Activated CD4-positive, alpha-beta T cell treated with anti-CD3 and anti-CD28 coated beads, Interleukin-2, amount 50 U/mL, for 48 hours (primary cell): ENCODE data around the gene SERPINB6.
"Not testable (repeated sequence)": the region's sequence is repeated elsewhere in the genome, so short reads cannot be mapped to it uniquely, and the experiment has no call there.

Source experiments
- DNase-seq, 2 experiments: peaks; one replicate each; pipeline ENCODE4 v3.0.0-alpha.2; 2020

SERPINB6 gene

GRCh38 chr6:2971420-2972218, at the start of gene SERPINB6:
SERPINB6 (minus strand) TSS chr6:2971567; CDS start chr6:2959332, 12,235 bp downstream.
- DNase-seq = peak; percentile 45 to 56

DNA sequence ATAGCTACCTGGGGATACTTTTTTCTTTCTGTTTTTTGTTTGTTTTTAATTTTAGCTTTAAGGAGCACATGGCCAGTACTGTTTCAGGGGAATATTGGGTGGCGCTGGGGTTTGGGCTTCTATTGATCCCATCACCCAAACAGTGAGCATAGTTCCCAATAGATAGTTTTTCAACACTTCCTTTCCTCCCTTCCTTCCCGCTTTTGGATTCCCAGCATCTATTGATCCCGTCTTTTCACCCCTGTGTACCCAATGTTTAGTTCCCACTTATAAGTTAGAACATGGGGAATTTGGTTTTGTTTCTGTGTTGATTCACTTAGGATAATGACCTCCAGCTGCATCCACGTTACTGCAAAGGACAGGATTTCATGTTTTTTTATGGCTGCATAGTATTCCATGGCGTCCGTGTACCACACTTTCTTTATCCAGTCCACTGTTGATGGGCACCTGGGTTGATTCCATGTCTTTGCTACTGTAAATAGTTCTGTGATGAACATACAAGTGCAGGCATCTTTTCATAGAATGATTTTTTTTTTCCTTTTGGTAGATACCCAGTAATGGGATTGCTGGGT, 48.5 kb upstream of the SERPINB6 start:
- no peak for DNase-seq

DNA sequence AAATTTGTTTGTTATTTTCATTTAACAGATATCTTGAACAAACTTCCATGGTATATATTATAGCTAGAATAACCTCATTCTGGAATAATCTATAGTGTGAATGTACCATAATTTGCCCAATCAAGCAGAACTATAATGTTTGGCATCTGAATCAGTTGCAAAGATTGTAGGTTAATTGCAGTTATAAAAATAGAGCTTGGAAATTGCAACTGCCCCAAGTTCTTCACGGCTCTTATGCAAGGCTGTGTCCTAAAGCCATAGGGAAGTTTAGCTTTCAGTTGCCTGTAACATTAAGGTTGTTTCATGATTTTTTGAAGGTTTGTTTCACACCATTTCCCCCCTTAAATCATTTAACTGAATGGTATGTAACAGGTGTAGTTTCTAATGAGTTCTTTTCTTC, 47.7 kb upstream of the SERPINB6 start:
- DNase-seq = no peak

- no peak for DNase-seq
These were observed 45.9 kb upstream of the SERPINB6 start for GRCh38 chr6:3017304-3017703.

- no peak for DNase-seq
These were observed 45.3 kb upstream of the SERPINB6 start for GRCh38 chr6:3016473-3017280.

DNA sequence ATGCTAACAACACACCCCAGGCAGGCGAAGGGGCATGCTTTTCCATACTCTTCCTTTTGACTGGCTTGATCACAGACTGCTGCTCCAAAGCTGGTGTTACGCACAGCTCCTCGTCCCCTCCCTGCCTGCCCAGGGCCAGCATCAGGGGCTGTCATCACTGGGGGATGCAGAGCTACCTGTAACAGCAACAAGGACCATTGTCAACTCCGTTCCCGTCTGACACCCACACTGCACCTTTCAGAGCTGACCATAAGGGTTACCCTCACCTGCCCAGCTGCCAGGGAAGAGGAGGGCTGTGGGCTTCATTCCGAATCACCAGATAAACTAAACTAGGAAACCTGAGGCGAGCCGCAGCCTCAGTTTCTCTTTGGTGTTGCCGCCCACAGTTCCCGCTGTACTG, 43.8 kb upstream of the SERPINB6 start:
- no peak for DNase-seq

DNA sequence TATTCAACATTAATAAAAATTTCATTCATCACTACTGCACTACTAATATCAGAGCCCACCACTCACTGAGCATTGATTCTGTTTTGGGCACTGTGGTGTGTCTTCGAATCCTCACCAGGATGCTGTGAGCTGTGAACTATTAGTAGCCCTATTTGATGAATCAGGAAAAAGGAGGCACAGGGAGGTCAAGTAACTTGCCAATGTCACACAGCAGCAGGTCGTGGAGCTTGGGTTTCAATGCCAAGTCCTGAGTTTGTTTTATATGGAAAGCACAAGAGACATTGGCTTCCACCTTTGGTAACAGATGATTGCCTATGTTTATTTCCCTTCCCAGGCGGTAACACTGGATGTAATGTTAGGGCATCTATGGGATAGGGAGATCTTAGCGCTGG, 43.3 kb upstream of the SERPINB6 start:
- DNase-seq = no peak

GRCh38 chr6:3013901-3014674, 42.7 kb upstream of the SERPINB6 start:
- no peak for DNase-seq

DNA sequence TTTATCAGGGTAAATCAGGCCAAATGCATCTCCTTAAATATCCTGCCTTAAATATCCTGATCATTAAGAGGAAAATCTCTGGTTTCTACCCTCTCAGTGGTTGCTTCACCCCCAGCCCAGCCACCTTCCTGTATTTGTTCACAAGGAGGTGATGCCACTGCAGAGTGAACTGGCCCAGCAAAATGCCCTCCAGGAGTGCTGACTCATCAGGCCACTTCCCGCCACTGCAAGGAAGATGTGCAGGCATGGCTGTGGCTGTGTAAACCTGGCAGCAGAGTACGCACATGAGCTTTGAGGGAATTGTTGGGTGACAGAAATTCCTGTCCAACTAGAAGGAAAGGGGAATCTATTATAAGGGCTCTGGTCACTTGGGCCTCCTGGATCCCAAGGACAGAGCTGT, 42.1 kb upstream of the SERPINB6 start:
- DNase-seq = no peak

DNA sequence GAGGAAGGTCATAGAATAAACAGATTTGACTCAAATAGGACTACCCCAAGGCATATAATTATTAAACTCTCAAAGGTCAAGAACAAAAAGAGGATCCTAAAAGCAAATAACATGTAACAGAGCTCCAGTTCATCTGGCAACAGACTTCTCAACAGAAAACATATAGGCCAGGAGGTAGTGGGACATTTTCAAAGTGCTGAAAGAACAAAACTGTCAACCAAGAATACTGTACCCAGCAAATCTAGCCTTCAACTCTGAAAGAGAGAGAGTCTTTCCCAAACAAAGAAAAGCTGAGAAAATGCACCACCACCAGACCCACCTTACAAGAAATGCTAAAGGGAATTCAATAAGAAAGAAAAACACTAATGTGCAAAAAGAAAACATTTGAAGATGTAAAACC, 40.2 kb upstream of the SERPINB6 start:
- DNase-seq = no peak

DNA sequence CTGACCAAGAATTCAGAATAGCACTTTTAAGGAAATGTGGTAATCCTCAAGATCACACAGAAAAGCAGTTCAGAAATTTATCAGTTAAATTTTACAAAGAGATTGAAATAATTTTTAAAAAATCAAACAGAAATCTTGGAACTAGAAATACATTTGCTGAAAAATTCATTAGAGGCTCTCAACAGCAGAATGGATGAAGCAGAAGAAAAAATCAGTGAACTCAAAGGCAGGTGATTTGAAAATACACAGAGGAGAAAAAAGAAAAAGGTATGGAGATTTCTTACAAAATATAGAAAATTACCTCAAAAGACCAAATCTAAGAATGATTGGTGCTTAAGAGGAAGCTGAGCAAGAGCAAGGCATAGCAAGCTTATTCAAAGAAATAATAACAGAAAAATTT, 39.8 kb upstream of the SERPINB6 start:
- DNase-seq = no peak

DNA sequence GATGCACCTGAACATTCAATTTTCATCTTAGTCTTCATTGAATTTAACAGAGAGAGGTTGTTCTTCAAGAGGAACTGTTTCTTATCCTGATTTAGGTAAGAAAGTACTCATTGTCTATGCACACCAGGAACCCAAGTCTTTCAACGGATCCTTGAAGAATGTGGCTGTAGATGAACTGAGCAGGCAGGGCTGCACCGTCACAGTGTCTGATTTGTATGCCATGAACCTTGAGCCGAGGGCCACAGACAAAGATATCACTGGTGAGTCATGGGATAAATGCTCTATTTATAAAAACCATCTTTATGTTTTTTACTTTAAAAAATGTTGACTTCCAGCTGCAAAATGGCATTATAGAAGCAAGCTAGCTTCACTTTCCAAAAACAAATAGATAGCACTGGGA, 38.6 kb upstream of the SERPINB6 start:
- no peak for DNase-seq

GRCh38 chr6:3008712-3009265, 37.4 kb upstream of the SERPINB6 start:
- not testable (repeated sequence) for DNase-seq

GRCh38 chr6:3007571-3007970, 36.2 kb upstream of the SERPINB6 start:
- no peak for DNase-seq

- DNase-seq = no peak
These were observed 35.1 kb upstream of the SERPINB6 start for GRCh38 chr6:3006476-3006875.

DNA sequence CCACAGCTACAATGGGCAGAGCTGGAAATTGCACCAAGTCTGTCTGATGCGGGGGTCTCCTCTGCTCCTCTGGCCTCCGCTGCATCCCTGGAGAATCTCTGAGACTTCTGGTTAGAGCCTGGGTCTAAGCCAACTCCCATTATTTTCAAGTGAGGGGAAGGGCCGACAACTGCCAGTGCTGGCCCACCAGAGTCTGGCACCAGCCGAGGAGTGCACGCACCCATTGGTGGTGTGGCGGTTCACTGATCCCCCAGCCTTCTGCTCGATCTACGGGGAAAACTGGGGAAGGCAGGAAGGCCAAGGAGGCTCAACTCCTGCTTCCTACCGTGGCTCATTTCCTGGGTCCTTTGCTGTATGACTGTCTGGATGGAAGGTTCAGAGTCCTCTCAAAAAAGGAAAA, 34.5 kb upstream of the SERPINB6 start:
- no peak for DNase-seq

DNA sequence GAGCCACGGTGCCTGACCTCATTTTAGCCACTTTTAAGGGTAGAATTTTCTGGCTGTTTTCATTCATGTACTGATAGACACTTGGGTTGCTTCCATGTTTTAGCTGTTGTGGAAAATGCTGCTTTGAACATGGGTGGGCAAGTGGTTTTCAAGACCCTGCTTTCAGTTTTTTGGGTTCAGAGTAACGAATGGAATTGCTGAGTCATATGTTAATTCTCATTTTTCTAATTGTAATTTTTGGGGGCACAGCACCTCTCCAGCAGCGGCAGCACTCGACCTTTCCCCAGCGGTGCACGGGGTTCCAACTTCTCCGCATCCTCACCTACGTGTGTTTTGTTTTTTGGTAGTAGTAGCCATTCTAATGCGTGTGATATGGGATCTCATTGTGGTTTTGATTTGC, 33.7 kb upstream of the SERPINB6 start:
- no peak for DNase-seq

GRCh38 chr6:3003226-3003625, 31.9 kb upstream of the SERPINB6 start:
- not testable (repeated sequence) for DNase-seq

GRCh38 chr6:3001773-3002293, 30.5 kb upstream of the SERPINB6 start:
- DNase-seq = no peak

DNA sequence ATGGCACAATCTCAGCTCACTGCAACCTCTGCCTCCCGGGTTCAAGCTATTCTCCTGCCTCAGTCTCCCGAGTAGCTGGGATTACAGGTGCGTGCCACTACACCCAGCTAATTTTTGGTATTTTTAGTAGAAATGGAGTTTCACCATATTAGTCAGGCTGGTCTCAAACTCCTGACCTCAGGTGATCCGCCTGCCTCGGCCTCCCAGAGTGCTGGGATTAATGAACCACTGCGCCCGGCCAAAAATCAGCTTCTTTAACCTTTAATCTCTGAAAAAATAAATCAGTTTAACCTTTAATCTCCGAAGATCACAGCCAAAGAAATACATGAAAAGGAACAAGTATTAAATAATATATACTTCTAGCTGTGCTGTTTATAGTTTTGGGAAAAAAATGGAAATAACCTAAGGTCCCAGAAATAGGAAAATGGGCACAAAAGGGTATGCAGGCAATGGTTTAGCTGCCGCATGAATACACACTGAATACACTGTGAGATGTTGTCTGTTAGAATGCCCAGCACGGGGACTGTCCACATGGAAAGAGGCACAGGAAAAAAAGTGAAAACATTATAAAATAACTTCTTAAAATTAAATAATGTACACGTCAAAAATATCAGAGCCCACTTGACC, 29.9 kb upstream of the SERPINB6 start:
- no peak for DNase-seq

- DNase-seq = peak; percentile 93 to 94
These were observed 28.5 kb upstream of the SERPINB6 start, which contains the start of gene NQO2 for GRCh38 chr6:2999618-3000557. NQO2 (plus strand) TSS chr6:2999894; CDS start chr6:3006553, 6,659 bp downstream.
